CD14-positive monocyte (primary cell): ENCODE measurements around the gene PEX19. TPM values are rescaled to one million over a fixed set of nuclear protein-coding genes. Genes with fewer than 3 reads are reported as not detected.
"Not testable (repeated sequence)": the region's sequence is repeated elsewhere in the genome, so short reads cannot be mapped to it uniquely, and the experiment has no call there.

Experiments used
- DNase-seq, 3 donors: peaks; one replicate each; pipeline ENCODE4 v3.0.0-alpha.2; 2011 to 2022
- H2AFZ ChIP-seq: 2 replicates; pipeline ENCODE4 v1.6.0; 2012; ENCODE audit warnings: mild to moderate bottlenecking, low read depth, low read length, inconsistent platforms; ENCODE audit not compliant: insufficient read depth, poor library complexity, severe bottlenecking
- H3K27ac ChIP-seq, 2 donors: 1 replicate in 1 of 2; 2 replicates in 1 of 2; pipeline ENCODE4 v1.5.1; 2012 to 2013; ENCODE audit warnings: low read length in 2 of 2, control low read depth in 1 of 2, inconsistent platforms in 1 of 2, low read depth in 1 of 2, mild to moderate bottlenecking in 1 of 2
- H3K27me3 ChIP-seq, 2 donors: one replicate each; pipeline versions ENCODE4 v1.6.0 to v1.6.1; 2011 to 2013; ENCODE audit warnings: low read length in 2 of 2; ENCODE audit not compliant: control insufficient read depth in 2 of 2, insufficient read depth in 2 of 2
- H3K36me3 ChIP-seq, 2 donors: replicated peaks in 1 of 2; 1 replicate in 1 of 2; 2 replicates in 1 of 2; pipeline versions ENCODE4 v1.5.1 to v1.6.1; 2012 to 2013; ENCODE audit warnings: low read length in 2 of 2, control low read depth in 1 of 2, inconsistent platforms in 1 of 2, mild to moderate bottlenecking in 1 of 2; ENCODE audit not compliant: insufficient read depth in 2 of 2, control insufficient read depth in 1 of 2
- H3K4me1 ChIP-seq, 2 donors: 1 replicate in 1 of 2; 2 replicates in 1 of 2; pipeline versions ENCODE4 v1.5.1 to v1.6.1; 2012 to 2013; ENCODE audit warnings: low read length in 2 of 2, control low read depth in 1 of 2, inconsistent platforms in 1 of 2, mild to moderate bottlenecking in 1 of 2, moderate library complexity in 1 of 2; ENCODE audit not compliant: insufficient read depth in 2 of 2, control insufficient read depth in 1 of 2
- H3K4me2 ChIP-seq: replicated peaks from 2 replicates; pipeline ENCODE3; 2012; ENCODE audit warnings: low read length, moderate library complexity, mild to moderate bottlenecking; ENCODE audit not compliant: poor library complexity, severe bottlenecking; ENCODE audit errors: extremely low read depth
- H3K4me3 ChIP-seq, 3 experiments: fragments of 200-600 bp in 1 of 3; sonication (generic) in 1 of 3; replicated peaks in 1 of 3; 1 replicate in 2 of 3; 2 replicates in 1 of 3; pipeline ENCODE4 v1.5.1; 2011 to 2013; ENCODE audit warnings: low read length in 3 of 3, mild to moderate bottlenecking in 3 of 3, control low read depth in 2 of 3, low read depth in 2 of 3, inconsistent platforms in 1 of 3, moderate library complexity in 1 of 3
- H3K79me2 ChIP-seq: 2 replicates; pipeline ENCODE4 v1.6.0; 2012; ENCODE audit warnings: mild to moderate bottlenecking, control low read depth, inconsistent platforms, low read length, moderate library complexity; ENCODE audit not compliant: insufficient read depth
- H3K9ac ChIP-seq: 2 replicates; pipeline ENCODE4 v1.6.0; 2017; ENCODE audit warnings: low read length, mild to moderate bottlenecking; ENCODE audit not compliant: insufficient read depth, poor library complexity, severe bottlenecking
- H3K9me3 ChIP-seq, 2 donors: replicated peaks in 1 of 2; 1 replicate in 1 of 2; 2 replicates in 1 of 2; pipeline versions ENCODE4 v1.5.1 to v1.6.1; 2012 to 2013; ENCODE audit warnings: low read length in 2 of 2, control low read depth in 1 of 2; ENCODE audit not compliant: control insufficient read depth in 1 of 2, insufficient read depth in 1 of 2
- H4K20me1 ChIP-seq: 2 replicates; pipeline ENCODE4 v1.6.0; 2012; ENCODE audit warnings: mild to moderate bottlenecking, low read length, control low read depth, moderate library complexity; ENCODE audit not compliant: insufficient read depth
- H3K27ac Mint-ChIP-seq, 7 donors: one replicate each; pipeline ENCODE4 v1.8.0; 2020; ENCODE audit warnings: mild to moderate bottlenecking in 7 of 7, mixed read lengths in 7 of 7, moderate library complexity in 6 of 7, inconsistent platforms in 2 of 7
- H3K27me3 Mint-ChIP-seq, 3 donors: one replicate each; pipeline ENCODE4 v1.8.0; 2021 to 2022; ENCODE audit warnings: low read depth in 3 of 3, mild to moderate bottlenecking in 3 of 3, mixed read lengths in 3 of 3, moderate library complexity in 3 of 3, inconsistent platforms in 1 of 3
- H3K36me3 Mint-ChIP-seq, 2 donors: one replicate each; pipeline ENCODE4 v1.8.0; 2020; ENCODE audit warnings: mixed read lengths in 2 of 2, inconsistent platforms in 1 of 2, mild to moderate bottlenecking in 1 of 2
- H3K4me1 Mint-ChIP-seq: one replicate; pipeline ENCODE4 v1.8.0; 2020; ENCODE audit warnings: mild to moderate bottlenecking, mixed read lengths
- H3K4me3 Mint-ChIP-seq, 2 donors: one replicate each; pipeline ENCODE4 v1.8.0; 2020; ENCODE audit warnings: mild to moderate bottlenecking in 2 of 2, mixed read lengths in 2 of 2, moderate library complexity in 1 of 2
- H3K9me3 Mint-ChIP-seq, 7 donors: one replicate each; pipeline ENCODE4 v1.8.0; 2020 to 2022; ENCODE audit warnings: mixed read lengths in 7 of 7, mild to moderate bottlenecking in 6 of 7, moderate library complexity in 6 of 7, inconsistent platforms in 2 of 7
- CTCF ChIP-seq: fragments of 200-600 bp; IDR thresholded peaks from one replicate; pipeline ENCODE4 v1.8.0; 2022; ENCODE audit warnings: antibody characterized with exemption, mild to moderate bottlenecking
- WGBS: methylation state at CpG from one replicate; pipeline ENCODE4 v1.1.5; 2013; ENCODE audit warnings: missing lambda C conversion rate; ENCODE audit not compliant: insufficient coverage; 5-methylcytosine and 5-hydroxymethylcytosine counted together
- intact Hi-C, 2 donors: fragments of 100-400 bp; cut with micrococcal nuclease; formaldehyde crosslinking; loops; one replicate each; pipeline versions ENCODE4 v1.15.0 to v1.15.1; 2023
- polyA plus RNA-seq, 3 donors: library from polyadenylated mRNA; depleted of rRNA in 1 of 3; unstranded in 2 of 3; stranded (reverse) in 1 of 3; fragments of 300-500 nt in 2 of 3; fragments of >200 nt in 1 of 3; fragmentation: Illumina TruSeq in 2 of 3; gene quantifications; 1 replicate in 2 of 3; 2 replicates in 1 of 3; pipeline ENCODE4 v1.2.3, GENCODE V29; 2012 to 2021

PEX19 gene
- polyA plus RNA-seq, 3 donors, result 17.4 to 38.2 (median 37.4) TPM

DNA sequence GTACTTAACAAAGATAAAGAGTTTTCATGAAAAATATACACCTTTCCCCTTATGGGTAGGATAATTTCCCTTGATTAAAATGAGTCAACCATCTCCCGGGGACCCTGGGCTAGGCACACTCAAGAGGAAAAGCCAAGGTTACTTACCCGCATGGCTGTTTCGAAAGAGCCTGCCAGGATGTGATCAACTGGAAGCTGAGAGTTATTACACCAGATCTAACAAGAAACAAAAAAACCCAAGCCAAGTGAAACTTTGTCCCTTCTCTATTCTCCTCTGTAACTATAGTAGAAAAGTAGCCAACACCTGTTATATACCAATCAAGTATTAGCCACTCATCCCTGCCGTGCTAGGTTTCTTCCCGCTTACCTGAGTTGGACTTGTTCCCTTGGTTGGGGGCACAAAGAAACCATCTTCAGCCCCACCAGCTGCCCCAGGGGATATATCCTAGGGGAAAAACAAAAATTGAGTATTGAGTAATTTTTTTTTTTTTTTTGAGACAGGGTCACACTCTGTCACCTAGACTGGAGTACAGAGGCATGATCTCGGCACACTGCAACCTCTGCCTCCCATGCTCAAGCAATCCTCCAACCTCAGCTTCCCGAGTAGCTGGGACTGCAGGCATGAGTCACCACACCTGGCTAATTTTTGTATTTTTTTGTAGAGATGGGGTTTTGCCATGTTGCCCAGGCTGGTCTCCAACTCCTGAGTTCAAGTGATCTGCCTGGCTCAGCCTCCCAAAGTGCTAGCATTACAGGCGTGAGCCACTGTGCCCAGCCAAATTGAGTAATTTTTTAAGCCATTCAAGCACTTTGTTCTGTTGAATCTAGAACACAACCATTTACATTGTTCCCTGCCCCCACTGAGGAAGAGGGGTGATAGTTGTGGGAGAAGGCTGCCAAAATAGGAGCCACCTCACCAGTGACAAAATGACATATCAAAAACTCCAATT, 8.4 kb upstream of the PEX19 start:
- 66% methylated on average over 4 of the region's 8 CpGs for WGBS
- Histone ChIP-seq H2AFZ (no peak overlapping the region), H3K4me3 (no peak overlapping the region), H3K27me3 (no peaks in the 10 kb centered on the region), H3K9me3 (no peaks in the 10 kb centered on the region), H3K27ac (peak overlapping the region in 1 of 2 donors; percentile 10), H3K4me2 (no peak overlapping the region), H3K36me3 (peaks cover 98 to 99% of the 10 kb centered on the region in 2 donors), H3K9ac (no peak overlapping the region), H4K20me1 (peaks cover 60% of the 10 kb centered on the region), H3K4me1 (no peaks in the 10 kb centered on the region), H3K79me2 (no peaks in the 10 kb centered on the region)
- TF ChIP-seq CTCF, result no peak
- Mint-ChIP-seq H3K4me3 (no peak overlapping the region), H3K27ac (peak overlapping the region in 4 of 7 donors; percentile 25 to 68 (median 33)), H3K4me1 (peaks cover 3% of the 10 kb centered on the region), H3K36me3 (peaks cover 94 to 98% of the 10 kb centered on the region in 2 donors), H3K9me3 (no peaks in the 10 kb centered on the region), H3K27me3 (peaks cover 0 to 1% (median 0%) of the 10 kb centered on the region in 3 donors)
- DNase-seq, result no peak
- intact Hi-C loops, result loop anchor here (5.0 kb wide), 3 partner anchors 101 to 206 kb away; partner anchors contain the start of gene CASQ1 (in 1 of the 2)

DNA sequence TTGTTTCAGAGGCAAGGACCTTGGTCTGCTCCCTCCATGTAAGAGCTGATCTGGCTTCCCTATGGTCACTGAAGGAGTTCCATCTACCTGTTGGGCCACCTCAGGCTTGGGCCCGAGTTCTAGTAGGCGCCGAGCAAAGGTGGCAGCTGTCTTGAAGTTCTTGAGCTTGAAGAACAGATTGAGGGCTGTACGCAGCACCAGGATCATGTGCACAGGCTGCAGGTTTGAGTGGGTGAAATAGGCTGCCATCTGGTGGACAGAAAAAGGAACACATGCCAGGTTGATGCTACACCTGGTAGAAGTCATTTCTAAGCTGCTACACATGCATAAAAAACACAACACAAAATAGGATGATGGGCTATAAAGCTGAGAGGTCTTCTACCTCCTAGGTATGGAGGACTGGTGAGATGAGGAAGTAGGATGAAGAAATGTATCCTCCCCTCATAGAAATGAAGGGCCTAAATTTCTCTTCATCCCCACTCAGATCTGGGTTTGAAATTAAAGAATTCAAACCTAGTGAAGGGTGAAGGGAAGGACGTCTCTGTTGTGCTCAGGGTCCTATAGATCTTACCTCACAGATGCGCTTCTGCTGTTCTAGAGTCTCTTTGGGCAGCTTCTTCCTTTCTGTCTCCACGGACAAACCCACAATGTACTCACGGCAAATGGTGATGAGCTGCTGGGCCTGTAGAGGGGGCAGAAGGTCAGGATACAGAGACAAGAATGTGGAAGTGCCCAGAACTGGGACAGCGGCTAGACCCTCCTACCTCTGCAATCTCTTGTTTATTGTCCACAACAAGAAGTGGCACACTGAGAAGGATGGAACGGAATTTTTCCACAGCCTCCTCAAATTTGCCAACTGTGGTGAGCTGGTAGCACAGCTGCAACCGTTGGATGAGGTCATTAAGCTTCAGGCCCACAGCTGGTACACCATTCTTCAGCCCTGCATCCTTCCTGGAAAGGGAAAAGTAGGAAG, 6.6 kb upstream of the PEX19 start:
- Histone ChIP-seq H3K79me2 (no peaks in the 10 kb centered on the region), H3K4me3 (no peak overlapping the region), H3K27me3 (no peaks in the 10 kb centered on the region), H3K4me1 (no peaks in the 10 kb centered on the region), H3K9me3 (no peaks in the 10 kb centered on the region), H3K36me3 (peaks cover 80 to 81% of the 10 kb centered on the region in 2 donors), H3K4me2 (no peak overlapping the region), H4K20me1 (peaks cover 50% of the 10 kb centered on the region), H3K9ac (no peak overlapping the region), H3K27ac (peak overlapping the region in 1 of 2 donors; percentile 50), H2AFZ (no peak overlapping the region)
- H3K27ac Mint-ChIP-seq, result peak overlapping the region; percentile 62 to 86 (median 69)
- peaks cover 82 to 85% of the 10 kb centered on the region in 2 donors for H3K36me3 Mint-ChIP-seq
- peak; percentile 91 for TF ChIP-seq CTCF
- no peak overlapping the region for H3K4me3 Mint-ChIP-seq
- 50% methylated on average over 6 of the region's 11 CpGs for WGBS
- intact Hi-C loops, result loop anchor here (2.0 to 5.0 kb wide), 4 partner anchors 99 to 204 kb away; partner anchors contain the start of gene CASQ1 (in 1 of the 2)
- no peaks in the 10 kb centered on the region for H3K27me3 Mint-ChIP-seq
- no peaks in the 10 kb centered on the region for H3K9me3 Mint-ChIP-seq
- H3K4me1 Mint-ChIP-seq, result peaks cover 3% of the 10 kb centered on the region
- peak; percentile 47 to 58 (median 57) for DNase-seq

DNA sequence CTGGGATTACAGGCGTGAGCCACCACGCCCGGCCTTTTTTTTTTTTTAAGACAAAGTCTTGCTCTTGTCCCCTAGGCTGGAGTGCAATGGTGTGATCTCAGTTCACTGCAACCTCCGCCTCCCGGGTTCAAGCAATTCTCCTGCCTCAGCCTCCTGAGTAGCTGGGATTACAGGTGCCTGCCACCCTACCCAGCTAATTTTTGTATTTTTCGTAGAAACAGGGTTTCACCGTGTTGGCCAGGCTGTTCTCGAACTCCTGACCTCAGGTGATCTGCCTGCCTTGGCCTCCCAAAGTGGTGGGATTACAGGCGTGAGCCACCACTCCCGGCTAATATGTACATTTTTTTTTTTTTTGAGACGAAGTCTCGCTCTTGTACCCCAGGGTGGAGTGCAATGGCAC, 2.8 kb upstream of the PEX19 start:
- H3K4me1 ChIP-seq, result peaks cover 19 to 22% of the 10 kb centered on the region in 2 donors
- H3K4me3 ChIP-seq, H3K4me3 Mint-ChIP-seq, H3K9me3 Mint-ChIP-seq, H3K27me3 ChIP-seq, H3K27ac ChIP-seq, H2AFZ ChIP-seq, H3K9ac ChIP-seq, H3K9me3 ChIP-seq, H3K27me3 Mint-ChIP-seq, H3K4me2 ChIP-seq, DNase-seq: not testable (repeated sequence)
- 94% methylated on average over 7 of the region's 12 CpGs for WGBS
- H3K4me1 Mint-ChIP-seq, result peaks cover 23% of the 10 kb centered on the region
- peaks cover 21% of the 10 kb centered on the region for H3K79me2 ChIP-seq
- H3K36me3 ChIP-seq, result peaks cover 46 to 50% of the 10 kb centered on the region in 2 donors
- H3K36me3 Mint-ChIP-seq, result peaks cover 47 to 54% of the 10 kb centered on the region in 2 donors
- intact Hi-C loops, result loop anchor here (5.0 to 10.0 kb wide), 3 partner anchors 55 to 183 kb away; partner anchors contain the start of genes COPA (in 2 of the 2) and NCSTN (in 2 of the 2)
- peak overlapping the region in 1 of 7 donors; percentile 14 for H3K27ac Mint-ChIP-seq
- H4K20me1 ChIP-seq, result peaks cover 28% of the 10 kb centered on the region
